GM18951 (cell line): ENCODE data around the gene DKK3.

ENCODE experiments used
- POLR2A ChIP-seq: IDR thresholded peaks from 4 replicates; pipeline ENCODE4 v1.6.1; 2011; ENCODE audit warnings: mild to moderate bottlenecking; ENCODE audit not compliant: insufficient read length, insufficient read depth; ENCODE audit errors: extremely low read depth
- in situ Hi-C: fragments of 300-500 bp; cut with MboI; formaldehyde crosslinking; loops from one replicate; pipeline ENCODE4 v1.12.0; 2022; ENCODE audit warnings: low sequenced_read_pairs, mixed read lengths, inconsistent platforms; ENCODE audit not compliant: unreplicated experiment

The DKK3 gene

DNA sequence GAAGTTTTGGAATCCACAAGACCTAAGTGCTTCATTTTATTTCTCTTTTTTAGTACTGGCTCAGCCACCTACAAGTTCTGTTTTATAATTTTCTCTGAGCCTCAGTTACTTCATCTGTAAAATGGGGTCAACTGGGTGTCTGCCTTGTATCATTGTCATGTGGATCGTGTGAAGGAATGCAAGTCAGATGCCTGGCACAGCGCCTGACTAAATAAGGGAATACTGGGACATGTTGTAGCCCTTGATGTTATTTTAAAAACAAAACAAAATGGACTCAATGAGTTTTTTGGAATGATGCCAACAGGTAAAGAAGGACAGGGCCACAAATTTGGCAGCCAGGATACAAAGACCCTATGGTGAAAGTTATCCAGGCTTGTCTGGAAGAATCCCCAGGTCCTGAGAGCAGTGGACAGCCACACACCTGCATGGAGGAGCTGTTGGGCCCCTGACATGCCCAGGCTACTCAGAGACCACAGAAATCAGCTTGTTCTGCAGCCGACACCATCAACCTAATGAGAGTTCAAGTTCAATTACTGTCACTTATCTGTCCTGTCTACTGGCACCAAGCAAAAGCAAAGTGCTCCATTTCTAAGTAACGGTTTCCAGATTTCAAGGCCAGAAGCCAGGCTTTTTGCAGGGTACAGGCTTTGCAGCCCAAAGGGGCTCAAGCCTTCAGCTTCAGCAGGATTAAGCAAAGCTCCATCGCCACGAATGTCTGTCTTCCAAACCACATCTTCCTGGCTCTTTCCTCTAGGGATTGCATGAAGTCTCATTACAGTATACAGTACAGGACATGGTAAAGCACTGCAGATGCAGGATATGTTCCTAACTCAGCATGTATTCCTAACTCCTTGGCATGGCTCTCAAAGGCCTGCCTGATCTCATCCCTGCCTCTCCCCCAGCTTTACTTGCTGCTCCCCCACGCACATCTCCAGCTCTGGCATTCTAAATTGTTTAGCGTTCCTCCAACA lies 18.4 kb downstream of the DKK3 start:
- in situ Hi-C loops = no loop called here
- TF ChIP-seq POLR2A = no peak

DNA sequence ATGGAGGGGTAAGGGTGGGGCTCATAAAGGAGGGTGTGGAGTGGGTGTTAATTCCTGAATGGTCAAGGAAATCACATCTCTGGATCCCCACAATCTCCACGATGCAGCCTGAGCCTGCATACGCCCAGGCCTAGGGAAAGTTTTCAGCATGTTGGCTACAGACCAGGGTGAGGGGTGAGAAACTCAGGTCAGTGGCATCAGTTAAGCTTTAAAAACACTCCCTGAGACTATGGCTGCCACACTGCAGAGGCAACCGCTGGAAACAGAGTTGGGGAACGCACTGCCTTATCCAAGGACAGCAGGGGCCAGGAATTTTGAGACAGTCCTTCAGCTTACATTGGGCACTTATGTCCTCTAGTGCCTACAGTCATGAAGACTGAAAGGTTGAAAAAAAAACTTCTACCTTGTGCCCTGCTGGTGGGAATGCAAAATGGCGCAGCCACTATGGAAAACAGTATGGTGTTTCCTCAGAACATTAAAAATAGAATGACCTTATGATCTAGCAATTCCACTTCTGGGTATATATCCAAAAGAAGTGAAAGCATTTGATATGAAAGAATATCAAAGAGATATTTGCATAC lies 19.7 kb downstream of the DKK3 start:
- TF ChIP-seq POLR2A = no peak
- in situ Hi-C loops = no loop called here

DNA sequence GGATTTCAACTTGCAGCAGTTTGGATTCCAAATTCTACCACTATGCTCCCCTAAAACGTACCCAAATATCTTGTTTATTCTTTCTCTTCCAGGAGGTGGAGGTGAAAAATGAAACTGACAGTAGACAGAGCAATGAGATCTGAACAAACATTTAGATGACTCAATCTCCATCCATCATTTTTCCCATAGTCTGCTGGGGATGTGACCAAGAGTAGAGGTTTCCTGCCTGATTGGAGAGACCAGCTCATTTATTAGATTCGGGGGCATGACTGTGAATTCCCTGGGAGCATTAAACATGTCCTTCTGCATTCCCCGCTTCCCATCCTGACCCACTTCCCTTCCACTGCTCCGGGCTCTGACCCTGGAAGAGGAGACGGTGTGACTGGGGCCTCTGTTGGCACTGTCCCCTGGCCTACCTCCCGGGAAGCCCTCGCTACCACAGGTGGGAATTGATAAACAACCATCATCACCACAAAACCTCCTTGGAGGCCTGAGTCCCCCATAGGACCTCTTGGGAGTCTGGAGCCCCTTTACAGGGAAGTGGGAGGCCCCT lies 20.3 kb downstream of the DKK3 start:
- in situ Hi-C loops = no loop called here
- TF ChIP-seq POLR2A = no peak

DNA sequence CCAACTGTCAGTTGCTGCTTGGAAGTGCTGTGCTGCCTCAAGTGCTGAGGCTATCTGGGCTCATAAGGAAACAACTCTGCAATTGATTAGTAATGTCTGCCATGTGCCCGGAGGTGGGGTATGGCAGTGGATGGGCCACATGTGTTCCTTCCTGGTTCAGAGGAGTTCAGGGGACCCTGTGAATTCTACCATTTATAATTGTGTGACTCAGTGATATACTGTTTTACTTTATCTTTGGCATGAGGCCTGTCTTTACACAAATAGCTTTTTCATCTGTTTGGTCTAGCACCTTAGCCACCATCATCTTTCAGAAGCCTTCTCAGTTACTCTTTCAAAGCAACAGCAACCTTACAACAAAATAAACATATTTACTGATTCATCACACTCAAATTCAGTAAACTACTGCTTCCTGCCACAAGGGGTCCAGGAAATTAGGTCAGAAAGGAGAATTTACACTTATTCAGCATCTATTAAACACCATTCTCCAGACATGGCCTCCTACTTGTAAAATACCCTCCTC lies 20.9 kb downstream of the DKK3 start:
- in situ Hi-C loops = no loop called here
- TF ChIP-seq POLR2A = no peak

DNA sequence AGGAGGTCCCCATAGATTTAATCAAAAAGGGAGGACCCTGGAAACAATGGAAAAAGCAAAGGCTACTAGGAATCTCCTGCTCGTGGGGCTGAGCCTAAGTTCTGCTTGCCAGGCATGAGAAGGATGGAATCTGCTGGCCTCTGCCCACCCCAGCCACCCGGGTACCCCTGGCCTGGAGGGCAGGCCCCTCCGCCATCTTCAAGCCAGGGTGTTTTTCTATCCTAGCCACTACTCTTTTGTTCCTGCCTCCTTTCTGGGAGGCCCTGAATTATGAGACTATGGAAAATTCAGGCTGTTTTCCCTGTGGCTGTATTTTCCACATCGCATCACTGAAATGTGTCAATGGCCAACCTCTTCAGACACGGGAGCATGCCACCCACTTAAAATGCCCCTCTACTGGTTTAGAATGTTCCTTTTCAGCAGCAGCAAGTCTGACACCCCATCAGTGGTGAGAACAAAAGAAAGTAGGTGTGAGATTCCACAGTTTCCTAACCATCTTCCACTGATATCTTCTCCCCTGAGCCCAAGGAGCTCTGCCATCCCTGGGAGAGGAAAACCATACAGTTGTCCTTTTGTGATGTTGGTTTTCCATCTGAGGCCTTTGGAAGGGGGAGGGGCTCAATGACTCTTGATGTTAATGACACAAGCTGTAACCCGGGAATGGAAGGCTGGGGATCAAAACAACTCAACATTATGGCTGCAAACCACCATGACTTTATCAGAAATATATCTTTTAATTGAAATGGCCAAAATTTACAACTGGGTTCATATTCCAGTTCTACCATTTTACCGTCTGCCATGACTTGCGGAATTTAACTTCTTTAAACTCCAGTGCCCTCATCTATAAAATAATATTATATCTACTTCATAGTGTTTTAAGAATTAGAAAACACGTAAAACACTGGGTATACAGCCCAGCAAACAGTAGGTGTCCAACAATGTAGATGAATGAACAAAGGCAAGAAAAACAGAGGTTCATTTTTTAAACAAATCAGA lies 22.2 kb downstream of the DKK3 start:
- no peak for TF ChIP-seq POLR2A
- in situ Hi-C loops = no loop called here

DNA sequence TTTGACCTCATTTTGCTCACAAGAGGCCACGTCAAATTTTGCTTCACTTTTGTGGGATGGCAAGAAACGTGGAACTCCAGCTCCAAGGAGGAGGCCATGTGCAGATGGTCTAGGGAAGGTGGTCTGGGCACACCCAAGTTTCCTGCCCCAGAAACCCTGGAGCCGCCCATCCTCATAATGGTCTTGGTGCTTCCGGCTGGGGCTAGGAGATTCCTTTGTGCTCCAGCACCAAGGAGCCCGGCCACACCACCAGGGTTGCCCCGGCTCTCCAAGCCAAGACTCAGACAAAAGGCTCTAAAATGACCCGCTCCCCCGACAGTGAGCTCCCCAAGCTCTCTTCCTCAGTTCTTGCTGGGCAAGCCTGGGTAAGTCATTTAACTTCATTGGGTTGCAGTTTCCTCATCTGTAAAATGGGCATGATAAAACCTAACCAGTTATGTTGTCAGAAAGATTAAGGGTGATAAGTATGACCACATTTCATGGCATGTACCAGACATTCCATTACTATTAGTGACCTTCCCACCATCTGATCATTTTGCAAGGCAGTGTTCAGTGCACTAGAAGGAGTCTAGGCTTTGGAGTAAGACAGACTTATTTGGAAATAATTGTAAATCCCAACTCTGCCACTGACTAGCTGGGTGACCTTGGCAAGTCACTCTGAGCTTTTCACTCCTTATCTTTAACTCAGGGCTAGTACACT lies 23.3 kb downstream of the DKK3 start:
- in situ Hi-C loops = no loop called here
- no peak for TF ChIP-seq POLR2A

DNA sequence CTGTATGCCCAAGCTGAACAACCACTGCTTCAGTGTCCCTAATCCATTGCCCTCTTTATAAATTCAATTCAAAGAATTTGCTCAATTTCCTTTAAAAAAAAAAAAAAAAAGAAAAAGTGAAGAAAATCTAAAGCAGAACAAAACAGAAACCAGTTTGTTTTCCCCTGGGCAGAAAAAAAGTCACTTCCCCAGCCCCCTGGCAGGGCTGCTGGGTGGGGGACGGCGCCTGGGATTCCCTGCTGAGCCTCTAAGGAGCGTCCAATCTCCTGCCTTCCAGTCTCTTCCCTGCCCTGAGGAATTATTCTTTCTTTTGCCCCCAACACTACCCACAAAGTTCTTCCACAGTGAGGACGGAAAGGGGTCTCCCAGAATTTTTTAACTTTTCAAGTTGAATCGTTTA lies 23.9 kb downstream of the DKK3 start:
- in situ Hi-C loops = no loop called here
- TF ChIP-seq POLR2A = no peak

DNA sequence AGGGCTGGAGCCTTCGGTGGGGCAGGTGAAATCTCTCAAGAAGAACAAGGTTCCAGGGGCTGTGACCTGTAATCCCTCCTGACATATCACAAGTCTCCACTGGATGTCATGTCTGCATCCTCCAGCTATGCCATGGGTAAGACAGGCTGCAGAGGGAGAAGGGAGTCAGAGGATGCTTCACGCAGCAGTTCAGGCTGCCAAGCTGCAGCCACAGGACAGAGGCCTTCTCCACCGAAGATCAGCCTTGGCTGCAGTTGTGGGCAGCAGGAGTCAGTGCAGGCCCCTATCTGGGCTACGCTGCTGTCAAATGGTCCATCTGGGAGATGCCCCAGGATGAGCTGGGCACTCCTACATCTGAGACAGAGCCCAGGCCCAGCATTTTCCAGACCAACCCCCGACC lies 25.0 kb downstream of the DKK3 start:
- TF ChIP-seq POLR2A = no peak
- in situ Hi-C loops = no loop called here

DNA sequence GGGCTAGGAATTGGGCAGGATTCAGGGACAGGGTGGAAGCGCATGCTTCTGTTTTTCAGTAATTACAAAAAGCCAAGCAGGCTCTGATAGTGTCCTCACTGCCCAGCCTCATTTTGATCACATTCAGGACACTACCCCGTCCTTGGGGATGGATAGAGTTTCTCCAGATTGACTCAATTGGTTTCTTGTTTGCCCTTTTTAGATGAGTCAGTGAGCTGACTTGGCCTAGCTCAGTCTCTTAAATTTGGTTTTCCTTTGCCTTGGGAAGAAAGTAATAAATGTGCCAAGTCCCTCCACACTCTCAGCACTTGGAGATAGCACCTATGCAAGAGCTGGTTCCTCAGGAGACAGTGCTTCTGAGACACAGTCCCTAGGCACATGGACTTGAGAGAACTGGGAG lies 25.5 kb downstream of the DKK3 start:
- in situ Hi-C loops = no loop called here
- TF ChIP-seq POLR2A = no peak

DNA sequence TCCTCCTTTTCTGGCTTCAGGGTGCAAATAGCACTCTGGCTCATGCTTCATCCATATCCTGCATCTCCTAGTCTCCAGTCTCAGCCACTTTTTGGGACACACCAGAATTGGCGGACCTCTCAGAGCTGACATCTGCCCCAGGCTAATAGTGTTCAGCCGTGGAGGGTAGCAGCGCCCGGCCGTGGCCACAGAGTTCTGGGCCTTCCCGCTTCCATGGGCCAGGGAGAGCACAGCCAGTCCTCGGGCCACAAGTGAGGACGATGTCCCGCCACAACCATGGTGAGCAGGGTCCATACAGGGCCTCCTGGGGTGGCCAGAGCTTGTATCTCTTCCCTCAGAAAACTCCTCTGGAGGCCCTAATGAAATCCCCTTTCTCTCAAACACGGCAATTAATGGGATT lies 26.0 kb downstream of the DKK3 start:
- no peak for TF ChIP-seq POLR2A
- in situ Hi-C loops = no loop called here

DNA sequence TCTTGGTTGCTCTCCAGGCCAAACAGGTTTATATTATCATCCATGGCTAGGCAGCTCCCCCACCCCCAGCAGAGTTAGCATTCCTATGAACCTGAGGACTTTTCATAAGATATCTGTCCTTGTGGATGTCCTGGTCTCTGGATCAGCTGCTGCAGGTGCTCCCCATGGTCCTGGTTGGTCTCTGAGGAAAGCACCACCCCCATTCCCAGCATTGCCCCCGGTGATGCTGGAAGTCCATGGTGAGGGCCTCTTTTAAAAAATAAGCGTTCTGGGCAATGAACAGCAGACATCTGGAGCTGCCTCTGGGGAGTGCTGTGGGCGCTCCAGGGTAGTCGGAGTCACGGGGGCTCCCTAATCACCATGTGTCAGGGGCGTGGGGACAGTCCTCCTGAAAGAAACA lies 26.6 kb downstream of the DKK3 start:
- in situ Hi-C loops = no loop called here
- no peak for TF ChIP-seq POLR2A

DNA sequence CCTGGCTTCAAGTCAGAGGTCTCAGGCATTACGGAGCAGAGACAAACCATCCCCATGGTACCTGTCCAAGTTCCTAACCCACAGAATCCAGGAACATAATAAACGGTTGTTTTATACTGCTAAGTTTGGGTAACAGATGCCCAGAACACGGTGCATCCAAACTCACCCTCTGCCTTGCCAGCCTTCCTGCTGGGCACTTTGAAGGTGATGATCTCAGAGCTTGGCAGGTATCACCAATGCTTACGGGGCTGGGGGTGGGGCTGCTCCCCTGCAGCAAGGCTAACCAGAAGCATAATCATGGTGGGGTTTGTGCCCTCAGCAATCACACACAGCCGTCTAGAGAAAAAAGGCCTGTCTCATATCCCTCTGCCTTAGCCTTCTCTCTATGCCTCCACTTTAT lies 27.1 kb downstream of the DKK3 start:
- in situ Hi-C loops = no loop called here
- TF ChIP-seq POLR2A = no peak

DNA sequence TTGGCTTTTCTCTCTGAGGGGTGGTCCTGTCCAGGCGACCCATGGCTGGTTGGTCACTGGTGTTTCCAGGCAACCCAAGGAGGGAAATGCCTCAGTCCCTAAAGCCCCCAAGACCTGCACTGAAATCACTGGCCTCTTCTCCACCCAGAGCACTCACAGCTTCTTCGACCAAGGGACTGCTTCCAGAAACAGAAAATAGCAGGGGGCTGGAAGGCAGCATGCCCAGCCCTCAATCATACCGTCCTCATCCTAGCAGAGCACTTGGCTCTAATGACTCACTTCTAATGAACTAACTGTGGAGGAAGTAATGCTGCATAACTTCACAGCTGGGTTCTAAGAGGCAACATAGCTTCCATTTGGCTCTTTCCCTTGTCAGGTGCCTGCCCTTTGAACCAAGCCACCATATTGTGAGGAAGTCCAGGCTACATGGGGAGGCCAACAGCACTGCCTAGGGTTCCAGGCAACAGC lies 27.6 kb downstream of the DKK3 start:
- in situ Hi-C loops = no loop called here
- TF ChIP-seq POLR2A = no peak
